Activated naive CD4-positive, alpha-beta T cell treated with anti-CD3 and anti-CD28 coated beads, Interleukin-2, amount 10 ng/mL, durations not matched to agents 7 days and 5 days (primary cell): ENCODE measurements around the gene C1orf116.
A peak's percentile ranks its signal among the peaks of the same experiment; 100 is the strongest.

Source experiments
- CTCF ChIA-PET: fragments of 350-600 bp; sonication (Branson Sonifier 250); formaldehyde crosslinking; loops from one replicate; lab custom pipeline; 2021; ENCODE audit warnings: antibody characterized with exemption; lab: Charles Lee
- DNase-seq: peaks from one replicate; pipeline ENCODE4 v3.0.0-alpha.2; 2020
- H3K27ac Mint-ChIP-seq: one replicate; pipeline ENCODE4 v1.8.0; 2021; ENCODE audit warnings: mild to moderate bottlenecking, moderate library complexity, mixed read lengths
- H3K27me3 Mint-ChIP-seq: one replicate; pipeline ENCODE4 v1.8.0; 2021; ENCODE audit warnings: mild to moderate bottlenecking, mixed read lengths
- H3K36me3 Mint-ChIP-seq: one replicate; pipeline ENCODE4 v1.8.0; 2021; ENCODE audit warnings: mixed read lengths
- H3K4me1 Mint-ChIP-seq: one replicate; pipeline ENCODE4 v1.8.0; 2021; ENCODE audit warnings: mixed read lengths
- H3K4me3 Mint-ChIP-seq: one replicate; pipeline ENCODE4 v1.8.0; 2021; ENCODE audit warnings: mild to moderate bottlenecking, moderate library complexity, mixed read lengths
- H3K9me3 Mint-ChIP-seq: one replicate; pipeline ENCODE4 v1.8.0; 2021; ENCODE audit warnings: mixed read lengths

Gene C1orf116

GRCh38 chr1:207002724-207003146 is 29.8 kb downstream of the C1orf116 start:
- Mint-ChIP-seq H3K27me3 (peaks cover 46% of the 10 kb centered on the region), H3K4me1 (no peaks in the 10 kb centered on the region), H3K27ac (no peak overlapping the region), H3K4me3 (no peak overlapping the region), H3K36me3 (no peaks in the 10 kb centered on the region), H3K9me3 (no peaks in the 10 kb centered on the region)
- no peak for DNase-seq
- CTCF ChIA-PET, result interaction anchor here (3.4 kb wide), 1 partner anchor 12 kb away, joined by 22 read pairs; no protein-coding TSS in a partner anchor

- Mint-ChIP-seq H3K36me3 (no peaks in the 10 kb centered on the region), H3K4me1 (no peaks in the 10 kb centered on the region), H3K9me3 (no peaks in the 10 kb centered on the region), H3K27ac (no peak overlapping the region), H3K4me3 (no peak overlapping the region), H3K27me3 (peaks cover 37% of the 10 kb centered on the region)
- CTCF ChIA-PET, result interaction anchor here (0.6 kb wide), 1 partner anchor 140 kb away, joined by 3 read pairs; no protein-coding TSS in a partner anchor
- DNase-seq, result no peak
Measured at GRCh38 chr1:207001492-207002245, 30.9 kb downstream of the C1orf116 start.

GRCh38 chr1:207000651-207001291 is 31.8 kb downstream of the C1orf116 start:
- H3K27ac Mint-ChIP-seq, result no peak overlapping the region
- peaks cover 36% of the 10 kb centered on the region for H3K27me3 Mint-ChIP-seq
- CTCF ChIA-PET, result no interaction called here
- H3K4me1 Mint-ChIP-seq, result no peaks in the 10 kb centered on the region
- H3K9me3 Mint-ChIP-seq, result no peaks in the 10 kb centered on the region
- no peaks in the 10 kb centered on the region for H3K36me3 Mint-ChIP-seq
- no peak overlapping the region for H3K4me3 Mint-ChIP-seq
- no peak for DNase-seq

GRCh38 chr1:206998816-206999215 is 33.7 kb downstream of the C1orf116 start:
- no peaks in the 10 kb centered on the region for H3K36me3 Mint-ChIP-seq
- CTCF ChIA-PET, result interaction anchor here (0.8 to 1.2 kb wide), 2 partner anchors 16 to 26 kb away, joined by 3 read pairs; no protein-coding TSS in a partner anchor
- no peaks in the 10 kb centered on the region for H3K9me3 Mint-ChIP-seq
- no peak overlapping the region for H3K27ac Mint-ChIP-seq
- no peak overlapping the region for H3K4me3 Mint-ChIP-seq
- H3K27me3 Mint-ChIP-seq, result peaks cover 33% of the 10 kb centered on the region
- H3K4me1 Mint-ChIP-seq, result no peaks in the 10 kb centered on the region
- DNase-seq, result no peak

GRCh38 chr1:206992790-206993189 is 39.8 kb downstream of the C1orf116 start:
- CTCF ChIA-PET, result interaction anchor here (0.9 to 1.5 kb wide), 3 partner anchors 10 to 81 kb away, joined by 4 to 5 read pairs (median 4); no protein-coding TSS in a partner anchor
- H3K9me3 Mint-ChIP-seq, result no peaks in the 10 kb centered on the region
- no peaks in the 10 kb centered on the region for H3K4me1 Mint-ChIP-seq
- peaks cover 57% of the 10 kb centered on the region for H3K27me3 Mint-ChIP-seq
- H3K36me3 Mint-ChIP-seq, result no peaks in the 10 kb centered on the region
- H3K27ac Mint-ChIP-seq, result no peak overlapping the region
- H3K4me3 Mint-ChIP-seq, result no peak overlapping the region
- DNase-seq, result no peak

GRCh38 chr1:206987873-206988272 is 44.7 kb downstream of the C1orf116 start:
- H3K36me3 Mint-ChIP-seq, result no peaks in the 10 kb centered on the region
- H3K27me3 Mint-ChIP-seq, result peaks cover 64% of the 10 kb centered on the region
- H3K27ac Mint-ChIP-seq, result no peak overlapping the region
- CTCF ChIA-PET, result interaction anchor here (1.1 to 12.5 kb wide), 4 partner anchors 11 to 93 kb away, joined by 3 to 265 read pairs (median 6); no protein-coding TSS in a partner anchor
- H3K4me3 Mint-ChIP-seq, result no peak overlapping the region
- H3K9me3 Mint-ChIP-seq, result no peaks in the 10 kb centered on the region
- no peaks in the 10 kb centered on the region for H3K4me1 Mint-ChIP-seq
- no peak for DNase-seq

GRCh38 chr1:206986885-206987284 is 45.7 kb downstream of the C1orf116 start:
- CTCF ChIA-PET, result interaction anchor here (1.4 to 12.5 kb wide), 3 partner anchors 10 to 177 kb away, joined by 3 to 265 read pairs (median 6); no protein-coding TSS in a partner anchor
- Mint-ChIP-seq H3K4me1 (no peaks in the 10 kb centered on the region), H3K9me3 (no peaks in the 10 kb centered on the region), H3K27ac (no peak overlapping the region), H3K4me3 (no peak overlapping the region), H3K36me3 (no peaks in the 10 kb centered on the region), H3K27me3 (peaks cover 60% of the 10 kb centered on the region)
- no peak for DNase-seq

GRCh38 chr1:206986402-206986801 is 46.2 kb downstream of the C1orf116 start:
- Mint-ChIP-seq H3K36me3 (no peaks in the 10 kb centered on the region), H3K27me3 (peaks cover 61% of the 10 kb centered on the region), H3K27ac (no peak overlapping the region), H3K4me1 (no peaks in the 10 kb centered on the region), H3K4me3 (no peak overlapping the region), H3K9me3 (no peaks in the 10 kb centered on the region)
- CTCF ChIA-PET, result interaction anchor here (1.4 to 12.5 kb wide), 3 partner anchors 55 to 177 kb away, joined by 5 to 265 read pairs (median 6); no protein-coding TSS in a partner anchor
- DNase-seq, result no peak

GRCh38 chr1:206985162-206985749 is 47.3 kb downstream of the C1orf116 start:
- no peak for DNase-seq
- Mint-ChIP-seq H3K4me3 (no peak overlapping the region), H3K27ac (no peak overlapping the region), H3K4me1 (no peaks in the 10 kb centered on the region), H3K27me3 (peaks cover 65% of the 10 kb centered on the region), H3K36me3 (no peaks in the 10 kb centered on the region), H3K9me3 (no peaks in the 10 kb centered on the region)
- CTCF ChIA-PET, result interaction anchor here (1.4 to 12.5 kb wide), 2 partner anchors 54 to 73 kb away, joined by 5 to 265 read pairs; no protein-coding TSS in a partner anchor

GRCh38 chr1:206982216-206982615 is 50.3 kb downstream of the C1orf116 start:
- CTCF ChIA-PET, result interaction anchor here (0.6 to 12.5 kb wide), 52 partner anchors 9 to 520 kb away, joined by 3 to 265 read pairs (median 4); partner anchors contain the start of genes DYRK3, FCAMR, FCMR and IL20

GRCh38 chr1:206979379-206980043 is 53.0 kb downstream of the C1orf116 start:
- CTCF ChIA-PET, result interaction anchor here (0.7 to 12.5 kb wide), 13 partner anchors 17 to 253 kb away, joined by 3 to 265 read pairs (median 5); no protein-coding TSS in a partner anchor
- no peaks in the 10 kb centered on the region for H3K36me3 Mint-ChIP-seq
- no peaks in the 10 kb centered on the region for H3K4me1 Mint-ChIP-seq
- H3K9me3 Mint-ChIP-seq, result no peaks in the 10 kb centered on the region
- peaks cover 59% of the 10 kb centered on the region for H3K27me3 Mint-ChIP-seq
- no peak for DNase-seq
- no peak overlapping the region for H3K4me3 Mint-ChIP-seq
- no peak overlapping the region for H3K27ac Mint-ChIP-seq

More at GRCh38 chr1:206982216-206982615, 50.3 kb downstream of the C1orf116 start:
- no peaks in the 10 kb centered on the region for H3K36me3 Mint-ChIP-seq
- no peak overlapping the region for H3K27ac Mint-ChIP-seq
- H3K9me3 Mint-ChIP-seq, result no peaks in the 10 kb centered on the region
- peak; percentile 78 for DNase-seq
- no peak overlapping the region for H3K4me3 Mint-ChIP-seq
- peaks cover 60% of the 10 kb centered on the region for H3K27me3 Mint-ChIP-seq
- H3K4me1 Mint-ChIP-seq, result no peaks in the 10 kb centered on the region

- H3K27me3 Mint-ChIP-seq, result peaks cover 58% of the 10 kb centered on the region
Measured at GRCh38 chr1:206978259-206978658, 54.3 kb downstream of the C1orf116 start.

GRCh38 chr1:206975306-206975705 is 57.2 kb downstream of the C1orf116 start:
- Mint-ChIP-seq H3K27me3 (peaks cover 49% of the 10 kb centered on the region), H3K27ac (no peak overlapping the region), H3K4me1 (no peaks in the 10 kb centered on the region), H3K9me3 (no peaks in the 10 kb centered on the region), H3K4me3 (no peak overlapping the region), H3K36me3 (no peaks in the 10 kb centered on the region)
- CTCF ChIA-PET, result interaction anchor here (0.6 to 12.5 kb wide), 2 partner anchors 44 to 67 kb away, joined by 4 to 265 read pairs; no protein-coding TSS in a partner anchor
- no peak for DNase-seq

More at GRCh38 chr1:206978259-206978658, 54.3 kb downstream of the C1orf116 start:
- Mint-ChIP-seq H3K4me1 (no peaks in the 10 kb centered on the region), H3K27ac (no peak overlapping the region), H3K4me3 (no peak overlapping the region), H3K9me3 (no peaks in the 10 kb centered on the region), H3K36me3 (no peaks in the 10 kb centered on the region)
- CTCF ChIA-PET, result interaction anchor here (0.8 to 12.5 kb wide), 8 partner anchors 36 to 315 kb away, joined by 3 to 265 read pairs (median 4); no protein-coding TSS in a partner anchor
- no peak for DNase-seq
